Common myeloid progenitor, CD34-positive (primary cell): ENCODE measurements around the gene SLC25A11.

Experiments
- CTCF ChIA-PET: fragments of 350-600 bp; sonication (Branson Sonifier 250); formaldehyde crosslinking; loops from one replicate; lab custom pipeline; 2021; ENCODE audit warnings: antibody characterized with exemption; lab: Charles Lee
- POLR2A ChIA-PET: fragments of 350-600 bp; sonication (Branson Sonifier 250); formaldehyde crosslinking; loops from one replicate; lab custom pipeline; 2021; ENCODE audit warnings: antibody characterized with exemption; lab: Charles Lee
- DNase-seq, 3 donors: peaks; one replicate each; pipeline versions ENCODE4 v3.0.0 to v3.0.0-alpha.2; 2013
- H3K27ac ChIP-seq, 2 experiments: 1 replicate in 1 of 2; 2 replicates in 1 of 2; pipeline ENCODE4 v1.7.0; 2013; ENCODE audit warnings: inconsistent platforms in 2 of 2, low read length in 2 of 2, mild to moderate bottlenecking in 2 of 2, low read depth in 1 of 2, moderate library complexity in 1 of 2; ENCODE audit not compliant: severe bottlenecking in 2 of 2, insufficient read depth in 1 of 2, poor library complexity in 1 of 2
- H3K27me3 ChIP-seq, 5 experiments: replicated peaks in 2 of 5; 1 replicate in 3 of 5; 2 replicates in 2 of 5; pipeline versions ENCODE4 v1.6.1 to v1.7.0; 2013; ENCODE audit warnings: low read length in 4 of 5, mild to moderate bottlenecking in 2 of 5, moderate library complexity in 2 of 5, inconsistent platforms in 1 of 5; ENCODE audit not compliant: insufficient read depth in 5 of 5, control insufficient read depth in 4 of 5
- H3K36me3 ChIP-seq, 4 experiments: 1 replicate in 2 of 4; 2 replicates in 2 of 4; pipeline versions ENCODE4 v1.6.1 to v1.7.0; 2013; ENCODE audit warnings: low read length in 3 of 4, control low read depth in 1 of 4, mild to moderate bottlenecking in 1 of 4; ENCODE audit not compliant: control insufficient read depth in 4 of 4, insufficient read depth in 4 of 4
- H3K4me1 ChIP-seq, 4 experiments: 1 replicate in 3 of 4; 2 replicates in 1 of 4; pipeline versions ENCODE4 v1.6.1 to v1.7.1; 2013; ENCODE audit warnings: low read length in 3 of 4, mild to moderate bottlenecking in 3 of 4, control low read depth in 1 of 4, inconsistent platforms in 1 of 4, moderate library complexity in 1 of 4; ENCODE audit not compliant: control insufficient read depth in 4 of 4, insufficient read depth in 4 of 4; ENCODE audit errors: control extremely low read depth in 1 of 4
- H3K4me3 ChIP-seq, 7 experiments: 1 replicate in 4 of 7; 2 replicates in 3 of 7; pipeline versions ENCODE4 v1.5.1 to v1.7.0; 2013; ENCODE audit warnings: mild to moderate bottlenecking in 7 of 7, low read length in 6 of 7, moderate library complexity in 6 of 7, inconsistent platforms in 2 of 7, low read depth in 2 of 7, control low read depth in 1 of 7; ENCODE audit not compliant: insufficient read depth in 4 of 7, control insufficient read depth in 1 of 7; ENCODE audit errors: extremely low read depth in 1 of 7
- H3K9me3 ChIP-seq, 5 experiments: 1 replicate in 4 of 5; 2 replicates in 1 of 5; pipeline versions ENCODE4 v1.6.1 to v1.7.1; 2013; ENCODE audit warnings: low read length in 4 of 5, mild to moderate bottlenecking in 2 of 5, inconsistent platforms in 1 of 5, low read depth in 1 of 5, moderate library complexity in 1 of 5; ENCODE audit not compliant: control insufficient read depth in 4 of 5, insufficient read depth in 2 of 5; ENCODE audit errors: control extremely low read depth in 1 of 5
- WGBS: methylation state at CpG from one replicate; pipeline ENCODE4 v1.1.5; 2013; ENCODE audit not compliant: insufficient coverage; 5-methylcytosine and 5-hydroxymethylcytosine counted together

SLC25A11 gene

DNA sequence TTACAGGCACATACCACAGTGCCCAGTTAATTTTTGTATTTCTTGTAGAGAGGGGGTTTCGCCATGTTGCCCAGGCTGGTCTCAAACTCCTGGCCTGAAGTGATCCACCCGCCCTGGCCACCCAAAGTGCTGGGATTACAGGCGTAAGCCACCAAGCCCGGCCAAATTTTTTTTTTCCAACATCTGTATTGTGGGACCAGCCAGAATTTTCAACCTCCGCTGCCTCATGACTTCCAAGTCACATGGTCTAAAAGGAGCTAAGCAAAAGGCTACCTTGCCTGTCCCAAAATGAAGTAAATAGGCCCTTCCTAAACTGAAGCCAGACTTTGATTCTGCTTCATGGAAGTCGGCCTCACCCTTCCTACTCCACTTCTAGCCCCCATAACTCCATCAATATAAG, 32.0 kb upstream of the SLC25A11 start:
- H3K36me3 ChIP-seq = peaks cover 5 to 45% (median 30%) of the 10 kb centered on the region in 4 experiments
- POLR2A ChIA-PET = no interaction called here
- no peak overlapping the region for H3K27ac ChIP-seq
- WGBS = 96% methylated on average over 4 of the region's 6 CpGs
- H3K4me3 ChIP-seq = no peak overlapping the region
- H3K4me1 ChIP-seq = peaks cover 0 to 34% (median 13%) of the 10 kb centered on the region in 4 experiments
- CTCF ChIA-PET = interaction anchor here (0.6 to 2.2 kb wide), 5 partner anchors 7 to 125 kb away, joined by 3 to 10 read pairs (median 3); partner anchors contain the start of gene CAMTA2
- DNase-seq = no peak
- no peaks in the 10 kb centered on the region for H3K27me3 ChIP-seq
- H3K9me3 ChIP-seq = no peaks in the 10 kb centered on the region

- CTCF ChIA-PET = interaction anchor here (0.6 to 6.7 kb wide), 9 partner anchors 9 to 93 kb away, joined by 3 to 35 read pairs (median 4); partner anchors contain the start of gene CAMTA2
- 93% methylated on average over 8 of the region's 8 CpGs for WGBS
- DNase-seq = no peak
- POLR2A ChIA-PET = no interaction called here
- H3K9me3 ChIP-seq = no peaks in the 10 kb centered on the region
- H3K27me3 ChIP-seq = no peaks in the 10 kb centered on the region
- H3K4me1 ChIP-seq = peaks cover 6 to 44% (median 21%) of the 10 kb centered on the region in 4 experiments
- H3K4me3 ChIP-seq = no peak overlapping the region
- no peak overlapping the region for H3K27ac ChIP-seq
- peaks cover 5 to 44% (median 29%) of the 10 kb centered on the region in 4 experiments for H3K36me3 ChIP-seq
These were observed 30.4 kb upstream of the SLC25A11 start for GRCh38 chr17:4970273-4970672.

- 96% methylated on average over 16 of the region's 16 CpGs for WGBS
- no peak for DNase-seq
- Histone ChIP-seq H3K27ac (no peak overlapping the region), H3K4me1 (peaks cover 6 to 44% (median 21%) of the 10 kb centered on the region in 4 experiments), H3K36me3 (peaks cover 5 to 43% (median 27%) of the 10 kb centered on the region in 4 experiments), H3K9me3 (no peaks in the 10 kb centered on the region), H3K4me3 (no peak overlapping the region), H3K27me3 (no peaks in the 10 kb centered on the region)
- CTCF ChIA-PET = interaction anchor here (0.8 to 7.1 kb wide), 9 partner anchors 10 to 93 kb away, joined by 3 to 69 read pairs (median 4); partner anchors contain the start of genes CAMTA2 and ENO3
- POLR2A ChIA-PET = no interaction called here
These were observed 29.8 kb upstream of the SLC25A11 start for GRCh38 chr17:4969551-4970173.

DNA sequence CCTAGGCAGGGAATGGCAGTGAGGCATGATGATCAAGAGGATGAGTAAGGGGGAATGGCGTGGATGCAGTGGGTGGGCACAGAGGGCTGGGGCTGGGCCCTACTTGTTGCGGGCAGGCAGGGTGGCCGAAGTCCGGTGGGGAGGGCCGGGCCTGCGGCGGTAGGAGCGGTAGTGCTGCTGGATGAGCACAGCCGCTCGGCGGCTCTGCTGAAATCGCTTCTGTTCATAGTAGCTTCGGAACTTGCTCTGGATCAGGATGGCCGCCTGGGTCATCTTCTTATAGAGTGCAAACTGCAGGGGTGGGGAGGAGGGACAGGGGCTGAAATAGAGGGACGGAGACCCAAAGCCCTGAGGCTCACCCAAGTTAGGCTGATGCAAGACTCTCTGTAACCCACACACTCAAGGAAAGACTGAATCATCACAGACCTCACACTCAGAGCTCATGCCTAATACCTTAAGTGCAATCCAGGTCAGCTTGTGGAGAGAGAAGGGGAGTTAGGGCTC, 29.3 kb upstream of the SLC25A11 start:
- WGBS = 98% methylated on average over 14 of the region's 15 CpGs
- Histone ChIP-seq H3K27me3 (no peaks in the 10 kb centered on the region), H3K9me3 (no peaks in the 10 kb centered on the region), H3K36me3 (peaks cover 5 to 38% (median 24%) of the 10 kb centered on the region in 4 experiments), H3K4me1 (peaks cover 6 to 41% (median 21%) of the 10 kb centered on the region in 4 experiments), H3K4me3 (peak overlapping the region in 3 of 7 experiments; percentile 13 to 94 (median 86)), H3K27ac (peak overlapping the region in 1 of 2 experiments; percentile 88)
- POLR2A ChIA-PET = interaction anchor here (2.7 kb wide), 1 partner anchor 29 kb away, joined by 13 read pairs; the partner anchor contains the start of genes RNF167 and SLC25A11
- no peak for DNase-seq
- CTCF ChIA-PET = interaction anchor here (0.8 to 7.1 kb wide), 5 partner anchors 14 to 60 kb away, joined by 3 to 69 read pairs (median 9); partner anchors contain the start of genes CAMTA2 and ENO3

DNA sequence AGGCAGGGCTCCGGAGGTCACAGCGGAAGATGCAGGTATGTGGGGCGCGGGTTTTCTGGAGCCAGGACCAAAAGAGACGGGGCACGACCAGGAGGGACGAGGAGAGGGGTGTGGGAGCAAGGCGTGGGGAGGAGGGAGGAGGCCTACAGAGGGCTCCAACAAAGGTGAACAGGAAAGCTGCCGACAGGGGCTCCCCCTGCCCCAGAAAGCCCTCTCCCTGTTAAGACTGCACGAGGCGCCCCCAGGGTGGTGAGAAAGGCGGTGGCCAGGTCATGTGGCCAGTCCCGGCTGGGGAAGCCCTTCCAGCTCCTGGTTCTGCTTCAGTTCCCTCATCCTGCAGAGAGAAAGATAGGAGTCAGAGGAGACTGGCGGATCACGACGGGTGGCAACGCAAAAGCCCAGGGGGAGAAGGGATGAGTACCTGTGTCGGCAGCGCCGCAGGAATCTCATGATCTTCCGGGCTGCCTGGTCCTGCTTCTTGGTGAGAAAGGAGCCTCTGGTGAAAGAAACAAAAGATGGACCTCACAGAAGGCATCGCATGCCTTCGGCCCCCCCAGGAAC, 28.7 kb upstream of the SLC25A11 start:
- CTCF ChIA-PET = interaction anchor here (0.8 to 7.1 kb wide), 7 partner anchors 14 to 59 kb away, joined by 3 to 69 read pairs (median 5); partner anchors contain the start of genes CAMTA2 and ENO3
- Histone ChIP-seq H3K27me3 (no peaks in the 10 kb centered on the region), H3K4me3 (peak overlapping the region in 6 of 7 experiments; percentile 83 to 94 (median 90)), H3K9me3 (no peaks in the 10 kb centered on the region), H3K27ac (peak overlapping the region in 1 of 2 experiments; percentile 88), H3K4me1 (peaks cover 6 to 35% (median 21%) of the 10 kb centered on the region in 4 experiments), H3K36me3 (peaks cover 5 to 33% (median 23%) of the 10 kb centered on the region in 4 experiments)
- DNase-seq = no peak
- 69% methylated on average over 19 of the region's 23 CpGs for WGBS
- POLR2A ChIA-PET = interaction anchor here (2.7 kb wide), 1 partner anchor 28 kb away, joined by 13 read pairs; the partner anchor contains the start of genes RNF167 and SLC25A11

- Histone ChIP-seq H3K27me3 (no peaks in the 10 kb centered on the region), H3K9me3 (no peaks in the 10 kb centered on the region), H3K27ac (peak within 1 kb of the TSS; percentile 81 to 88), H3K4me3 (peak within 1 kb of the TSS; percentile 80 to 94 (median 89)), H3K36me3 (peaks cover 3 to 28% (median 21%) of the 10 kb centered on the region in 4 experiments), H3K4me1 (peaks cover 6 to 28% (median 21%) of the 10 kb centered on the region in 4 experiments)
- 1% methylated on average over 47 of the region's 66 CpGs for WGBS
- ChIA-PET POLR2A (interaction anchor here (0.8 to 2.7 kb wide), 6 partner anchors 20 to 69 kb away, joined by 3 to 13 read pairs (median 4); partner anchors contain the start of genes C17orf107, PFN1, RNF167 and SLC25A11), CTCF (interaction anchor here (0.8 to 7.1 kb wide), 14 partner anchors 10 to 65 kb away, joined by 3 to 69 read pairs (median 4); partner anchors contain the start of genes CAMTA2, CHRNE, ENO3 and INCA1)
- DNase-seq = peak; percentile 98 to 99 (median 99)
These were observed 28.0 kb upstream of the SLC25A11 start, which contains the start of gene SPAG7 for GRCh38 chr17:4967539-4968485. Gene SPAG7 (minus strand): TSS chr17:4967817. CDS start chr17:4967804, 13 bp downstream.
